Fibroblast of lung (primary cell): ENCODE results near the gene C20orf144. TPM values are rescaled to one million over a fixed set of nuclear protein-coding genes. Genes with fewer than 3 reads are reported as not detected.

Source experiments
- DNase-seq, 2 donors: peaks; one replicate each; pipeline versions ENCODE4 v3.0.0 to v3.0.0-alpha.2; 2010; ENCODE audit warnings: low read depth in 2 of 2
- H2AFZ ChIP-seq: 2 replicates; pipeline ENCODE4 v1.5.1; 2012; ENCODE audit warnings: low read length, control low read depth, inconsistent platforms
- H3K27ac ChIP-seq: 2 replicates; pipeline ENCODE4 v1.5.1; 2011; ENCODE audit warnings: low read length, control low read depth; ENCODE audit not compliant: insufficient read depth
- H3K27me3 ChIP-seq: 2 replicates; pipeline ENCODE4 v1.5.1; 2011; ENCODE audit warnings: mild to moderate bottlenecking, low read length; ENCODE audit not compliant: control insufficient read depth, insufficient read depth
- H3K36me3 ChIP-seq: 2 replicates; pipeline ENCODE4 v1.5.1; 2011; ENCODE audit warnings: low read length; ENCODE audit not compliant: control insufficient read depth, insufficient read depth
- H3K4me1 ChIP-seq: 2 replicates; pipeline ENCODE4 v1.5.1; 2011; ENCODE audit warnings: low read length; ENCODE audit not compliant: control insufficient read depth, insufficient read depth; ENCODE audit errors: extremely low read depth
- H3K4me2 ChIP-seq: 2 replicates; pipeline ENCODE4 v1.5.1; 2011; ENCODE audit warnings: low read length, control low read depth; ENCODE audit not compliant: insufficient read depth; ENCODE audit errors: extremely low read depth
- H3K4me3 ChIP-seq, 4 experiments: fragments of 200-600 bp in 1 of 4; sonication (generic) in 1 of 4; replicated peaks in 1 of 4; 2 replicates each; pipeline ENCODE4 v1.5.1; 2011 to 2016; ENCODE audit warnings: low read length in 4 of 4, low read depth in 3 of 4, mild to moderate bottlenecking in 3 of 4, control low read depth in 2 of 4, inconsistent platforms in 1 of 4, mixed read lengths in 1 of 4; ENCODE audit not compliant: insufficient read depth in 1 of 4; ENCODE audit errors: control extremely low read depth in 1 of 4
- H3K79me2 ChIP-seq: 2 replicates; pipeline ENCODE4 v1.5.1; 2012; ENCODE audit warnings: mild to moderate bottlenecking, low read length, inconsistent platforms; ENCODE audit not compliant: control insufficient read depth, insufficient read depth
- H3K9ac ChIP-seq: 2 replicates; pipeline ENCODE4 v1.5.1; 2011; ENCODE audit warnings: mild to moderate bottlenecking, low read length, control low read depth; ENCODE audit not compliant: insufficient read depth
- H3K9me3 ChIP-seq: 2 replicates; pipeline ENCODE4 v1.5.1; 2012; ENCODE audit warnings: low read depth, low read length; ENCODE audit not compliant: control insufficient read depth, insufficient read depth
- H4K20me1 ChIP-seq: 2 replicates; pipeline ENCODE4 v1.5.1; 2011; ENCODE audit warnings: low read length; ENCODE audit not compliant: control insufficient read depth, insufficient read depth; ENCODE audit errors: extremely low read depth
- CTCF ChIP-seq, 2 donors: IDR thresholded peaks in 1 of 2; conservative IDR thresholded peaks in 1 of 2; 1 replicate in 1 of 2; 2 replicates in 1 of 2; pipeline ENCODE4 v1.5.1; 2011 to 2012; ENCODE audit warnings: low read length in 2 of 2, control low read depth in 1 of 2, inconsistent platforms in 1 of 2, low read depth in 1 of 2, mild to moderate bottlenecking in 1 of 2
- EZH2 ChIP-seq: IDR thresholded peaks from 2 replicates; pipeline ENCODE4 v1.5.1; 2012; ENCODE audit warnings: low read length, control low read depth, mild to moderate bottlenecking; ENCODE audit errors: missing control alignments
- polyA plus RNA-seq, 2 donors: library from polyadenylated mRNA; depleted of rRNA in 1 of 2; stranded (reverse) in 1 of 2; unstranded in 1 of 2; fragments of >200 nt; gene quantifications; 2 replicates each; pipeline ENCODE4 v1.2.1, GENCODE V29; 2011 to 2012; ENCODE audit warnings: missing spikeins in 1 of 2
- total RNA-seq: library from RNA; depleted of rRNA; stranded (reverse); fragments of >200 nt; gene quantifications from 2 replicates; pipeline ENCODE4 v1.2.1, GENCODE V29; 2014

Gene C20orf144
- total and polyA plus RNA-seq, 2 donors (not counting 1 experiment from before 2014, with no cell fraction given) = 0.10 to 0.17 TPM

- Histone ChIP-seq H3K9me3 (no peaks in the 10 kb centered on the region), H2AFZ (no peak overlapping the region), H3K79me2 (no peaks in the 10 kb centered on the region), H3K27me3 (no peaks in the 10 kb centered on the region), H3K36me3 (peaks cover 4% of the 10 kb centered on the region), H3K4me2 (no peak overlapping the region), H3K4me3 (no peak overlapping the region), H3K27ac (no peak overlapping the region), H3K4me1 (peaks cover 3% of the 10 kb centered on the region), H4K20me1 (no peaks in the 10 kb centered on the region), H3K9ac (no peak overlapping the region)
- no peak for TF ChIP-seq CTCF (conservative IDR thresholded peaks at IDR 0.05 in 1 of 2, IDR thresholded peaks at IDR 0.05 in 1 of 2; ENCODE audit: low read depth in 1 of 2, low read length in 2 of 2)
- TF ChIP-seq EZH2 = no peak
- no peak for DNase-seq
Observed at GRCh38 chr20:33658510-33658909, 3.6 kb upstream of the C20orf144 start.

GRCh38 chr20:33658929-33659328, 3.2 kb upstream of the C20orf144 start:
- peaks cover 4% of the 10 kb centered on the region for H3K36me3 ChIP-seq
- no peak overlapping the region for H3K9ac ChIP-seq
- H3K9me3 ChIP-seq = no peaks in the 10 kb centered on the region
- DNase-seq = no peak
- no peak overlapping the region for H3K27ac ChIP-seq
- H3K4me2 ChIP-seq = no peak overlapping the region
- H3K79me2 ChIP-seq = no peaks in the 10 kb centered on the region
- TF ChIP-seq EZH2 = no peak
- no peak for TF ChIP-seq CTCF (conservative IDR thresholded peaks at IDR 0.05 in 1 of 2, IDR thresholded peaks at IDR 0.05 in 1 of 2; ENCODE audit: low read depth in 1 of 2, low read length in 2 of 2)
- no peak overlapping the region for H3K4me3 ChIP-seq
- H4K20me1 ChIP-seq = no peaks in the 10 kb centered on the region
- no peak overlapping the region for H2AFZ ChIP-seq
- no peaks in the 10 kb centered on the region for H3K27me3 ChIP-seq
- peaks cover 4% of the 10 kb centered on the region for H3K4me1 ChIP-seq

GRCh38 chr20:33659341-33660034, 2.6 kb upstream of the C20orf144 start:
- no peaks in the 10 kb centered on the region for H3K9me3 ChIP-seq
- DNase-seq = no peak
- no peak overlapping the region for H3K4me3 ChIP-seq
- H3K9ac ChIP-seq = no peak overlapping the region
- H3K4me2 ChIP-seq = no peak overlapping the region
- TF ChIP-seq CTCF (conservative IDR thresholded peaks at IDR 0.05 in 1 of 2, IDR thresholded peaks at IDR 0.05 in 1 of 2; ENCODE audit: low read depth in 1 of 2, low read length in 2 of 2) = no peak
- TF ChIP-seq EZH2 = no peak
- no peaks in the 10 kb centered on the region for H4K20me1 ChIP-seq
- no peaks in the 10 kb centered on the region for H3K79me2 ChIP-seq
- H3K27me3 ChIP-seq = no peaks in the 10 kb centered on the region
- H3K36me3 ChIP-seq = peaks cover 4% of the 10 kb centered on the region
- peaks cover 10% of the 10 kb centered on the region for H3K4me1 ChIP-seq
- no peak overlapping the region for H2AFZ ChIP-seq
- no peak overlapping the region for H3K27ac ChIP-seq
